Immature natural killer cell (primary cell): ENCODE measurements around the gene FAF1. TPM values are rescaled to one million over a fixed set of nuclear protein-coding genes. Genes with fewer than 3 reads are reported as not detected.
"Not testable (repeated sequence)": the region's sequence is repeated elsewhere in the genome, so short reads cannot be mapped to it uniquely, and the experiment has no call there.

ENCODE experiments used
- DNase-seq, 3 donors: peaks; one replicate each; pipeline ENCODE4 v3.0.0; 2022; ENCODE audit warnings: mixed read lengths in 1 of 3
- H3K27ac Mint-ChIP-seq, 6 donors: one replicate each; pipeline ENCODE4 v1.8.0; 2020; ENCODE audit warnings: mixed read lengths in 6 of 6, mild to moderate bottlenecking in 5 of 6, inconsistent platforms in 4 of 6, moderate library complexity in 3 of 6
- H3K27me3 Mint-ChIP-seq, 3 donors: one replicate each; pipeline ENCODE4 v1.8.0; 2020 to 2021; ENCODE audit warnings: low read depth in 3 of 3, mild to moderate bottlenecking in 3 of 3, mixed read lengths in 3 of 3, moderate library complexity in 3 of 3, inconsistent platforms in 1 of 3
- H3K36me3 Mint-ChIP-seq, 3 donors: one replicate each; pipeline ENCODE4 v1.8.0; 2020; ENCODE audit warnings: mixed read lengths in 3 of 3, inconsistent platforms in 2 of 3, mild to moderate bottlenecking in 2 of 3
- H3K4me1 Mint-ChIP-seq, 2 donors: one replicate each; pipeline ENCODE4 v1.8.0; 2020; ENCODE audit warnings: inconsistent platforms in 2 of 2, mild to moderate bottlenecking in 2 of 2, mixed read lengths in 2 of 2, moderate library complexity in 1 of 2
- H3K4me3 Mint-ChIP-seq, 5 donors: one replicate each; pipeline ENCODE4 v1.8.0; 2020; ENCODE audit warnings: mild to moderate bottlenecking in 5 of 5, mixed read lengths in 5 of 5, inconsistent platforms in 3 of 5, moderate library complexity in 3 of 5
- H3K9me3 Mint-ChIP-seq, 6 donors: one replicate each; pipeline ENCODE4 v1.8.0; 2020; ENCODE audit warnings: mild to moderate bottlenecking in 6 of 6, mixed read lengths in 6 of 6, inconsistent platforms in 4 of 6, moderate library complexity in 3 of 6
- polyA plus RNA-seq, 3 donors: library from polyadenylated mRNA; unstranded; fragments of 300-500 nt; fragmentation: Illumina TruSeq; gene quantifications; one replicate each; pipeline ENCODE4 v1.2.3, GENCODE V29; 2021

FAF1 gene
- polyA plus RNA-seq, 3 donors from 2014 or later = 31.1 to 49.8 (median 44.0) TPM

DNA sequence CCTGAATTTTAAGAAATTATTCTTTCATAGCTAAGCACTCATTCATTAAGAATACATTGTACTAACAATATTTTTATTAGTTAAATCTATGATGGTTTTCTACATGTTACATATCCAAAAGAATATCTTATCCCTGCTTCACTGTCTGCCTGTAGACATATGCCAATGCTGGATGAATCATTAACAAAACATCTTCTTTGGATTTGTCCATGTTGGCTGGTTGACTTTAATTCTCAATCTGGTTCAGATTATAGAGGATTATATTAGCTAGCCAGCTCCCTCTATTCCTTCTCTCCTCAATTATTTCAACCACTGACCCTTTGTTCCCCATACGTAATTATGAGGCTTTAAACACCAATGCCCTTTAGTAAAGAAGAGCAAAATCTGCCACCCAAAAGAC lies 398.0 kb downstream of the FAF1 start:
- Mint-ChIP-seq H3K4me3 (no peak overlapping the region), H3K27me3 (peaks cover 0 to 2% (median 1%) of the 10 kb centered on the region in 3 donors), H3K36me3 (peaks cover 16 to 32% (median 28%) of the 10 kb centered on the region in 3 donors), H3K9me3 (no peaks in the 10 kb centered on the region), H3K4me1 (no peaks in the 10 kb centered on the region), H3K27ac (no peak overlapping the region)
- no peak for DNase-seq

DNA sequence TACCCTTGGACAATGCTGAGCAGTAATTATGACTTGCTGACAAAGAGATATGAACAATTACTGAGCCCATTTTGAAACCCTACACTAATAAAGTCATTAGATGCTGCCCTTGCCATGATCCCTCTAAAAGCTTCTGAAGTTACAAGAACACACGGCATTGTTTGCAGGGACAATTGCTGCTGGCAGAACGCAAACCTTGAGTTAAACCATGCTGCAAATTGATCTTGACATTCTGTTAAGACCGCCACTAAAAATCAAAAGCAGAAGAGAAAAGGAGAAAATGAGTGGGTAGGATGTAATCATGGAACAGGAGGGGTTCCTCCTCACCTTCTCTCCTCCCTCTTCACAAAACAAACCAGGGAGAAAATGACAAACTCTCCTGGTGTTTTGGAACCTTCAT lies 400.6 kb downstream of the FAF1 start:
- no peak overlapping the region for H3K27ac Mint-ChIP-seq
- H3K4me3 Mint-ChIP-seq = no peak overlapping the region
- no peaks in the 10 kb centered on the region for H3K9me3 Mint-ChIP-seq
- H3K36me3 Mint-ChIP-seq = peaks cover 12 to 18% (median 17%) of the 10 kb centered on the region in 3 donors
- DNase-seq = no peak
- H3K27me3 Mint-ChIP-seq = peaks cover 0 to 3% (median 0%) of the 10 kb centered on the region in 3 donors
- H3K4me1 Mint-ChIP-seq = no peaks in the 10 kb centered on the region

DNA sequence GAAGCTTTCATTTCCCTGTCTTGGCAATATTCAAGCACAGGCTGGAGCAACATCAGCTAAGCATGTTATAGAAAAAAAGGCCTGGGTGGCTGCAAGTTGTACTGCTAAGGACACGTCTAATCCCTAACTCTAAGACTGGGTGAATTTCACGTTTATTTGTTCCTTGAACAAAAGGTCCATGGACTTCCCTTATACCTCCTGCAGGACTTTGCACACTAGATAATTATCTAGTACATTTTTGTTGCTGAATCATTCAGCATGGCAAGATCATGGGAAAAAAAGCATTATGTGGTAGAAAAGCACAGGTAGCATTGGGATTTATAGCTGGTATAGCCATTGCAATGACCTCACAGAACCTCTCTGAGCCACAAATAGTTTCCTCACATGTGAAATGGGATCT lies 406.1 kb downstream of the FAF1 start:
- H3K36me3 Mint-ChIP-seq = peaks cover 0 to 6% (median 0%) of the 10 kb centered on the region in 3 donors
- H3K4me1 Mint-ChIP-seq = no peaks in the 10 kb centered on the region
- H3K9me3 Mint-ChIP-seq = no peaks in the 10 kb centered on the region
- no peak for DNase-seq
- H3K4me3 Mint-ChIP-seq = no peak overlapping the region
- no peak overlapping the region for H3K27ac Mint-ChIP-seq
- H3K27me3 Mint-ChIP-seq = peaks cover 0 to 2% (median 1%) of the 10 kb centered on the region in 3 donors

DNA sequence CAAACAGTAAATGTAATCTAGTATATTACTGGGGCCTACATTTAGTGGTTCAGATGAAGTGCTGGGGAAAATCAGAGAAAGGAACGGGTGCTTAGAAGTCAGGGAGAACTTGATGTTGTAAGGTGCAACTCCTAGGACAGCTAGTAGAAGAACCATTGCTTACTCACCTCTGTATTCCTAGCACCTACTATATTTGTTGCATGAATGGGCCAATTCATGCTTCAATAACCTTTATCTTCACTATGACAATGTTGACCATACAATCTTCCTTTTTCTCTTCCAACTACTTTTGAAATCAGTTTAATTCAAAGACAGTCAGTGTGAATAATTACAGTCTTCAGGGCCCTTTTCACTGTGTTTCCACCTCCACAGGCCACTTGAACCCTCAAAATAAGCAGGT lies 411.8 kb downstream of the FAF1 start:
- Mint-ChIP-seq H3K27me3 (peaks cover 0 to 2% (median 0%) of the 10 kb centered on the region in 3 donors), H3K36me3 (peaks cover 0 to 3% (median 0%) of the 10 kb centered on the region in 3 donors), H3K9me3 (no peaks in the 10 kb centered on the region), H3K4me1 (no peaks in the 10 kb centered on the region), H3K27ac (no peak overlapping the region), H3K4me3 (no peak overlapping the region)
- DNase-seq = no peak

DNA sequence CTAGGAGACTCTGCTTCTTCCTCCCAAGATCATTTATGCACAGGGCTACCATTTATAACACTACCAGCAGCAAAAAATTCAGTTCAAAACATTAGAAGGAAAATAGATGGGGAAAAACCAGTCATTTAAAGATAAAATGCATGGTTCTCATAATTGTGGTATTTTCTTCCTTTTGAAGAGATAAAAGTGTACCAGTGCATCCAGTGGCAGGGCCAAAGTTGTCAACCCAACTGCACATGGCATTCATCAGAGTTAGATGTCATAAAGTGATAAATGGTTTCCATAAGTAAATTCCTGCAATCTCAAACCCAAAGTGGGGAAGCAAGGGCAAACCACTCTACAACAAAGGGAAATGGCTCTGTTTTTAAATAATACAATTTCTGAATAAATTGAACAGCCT lies 417.7 kb downstream of the FAF1 start:
- no peak for DNase-seq
- Mint-ChIP-seq H3K4me1 (no peaks in the 10 kb centered on the region), H3K9me3 (no peaks in the 10 kb centered on the region), H3K27me3 (no peaks in the 10 kb centered on the region), H3K36me3 (peaks cover 0 to 21% (median 6%) of the 10 kb centered on the region in 3 donors), H3K27ac (no peak overlapping the region), H3K4me3 (no peak overlapping the region)

DNA sequence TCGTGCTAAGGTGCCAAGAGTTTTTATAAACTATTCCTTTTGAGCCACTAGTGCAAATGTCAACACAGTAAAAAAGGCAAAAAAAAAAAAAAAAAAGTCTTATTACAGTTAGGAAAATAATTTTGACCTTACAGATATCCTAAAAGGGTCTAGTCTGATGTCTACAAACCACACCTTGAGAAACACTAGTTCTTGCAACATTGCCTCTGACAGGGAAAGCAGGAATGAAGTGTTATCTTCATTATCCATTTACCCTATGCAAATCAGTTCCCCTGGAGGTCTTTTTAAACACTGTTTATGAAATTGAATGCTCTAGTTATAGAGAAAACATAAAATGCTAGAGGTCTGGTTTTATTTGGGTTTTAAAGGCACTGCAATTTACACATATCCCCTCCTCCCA lies 421.6 kb downstream of the FAF1 start:
- Mint-ChIP-seq H3K27ac (no peak overlapping the region), H3K4me1 (no peaks in the 10 kb centered on the region), H3K9me3 (no peaks in the 10 kb centered on the region), H3K27me3 (no peaks in the 10 kb centered on the region), H3K4me3 (no peak overlapping the region), H3K36me3 (peaks cover 6 to 31% (median 13%) of the 10 kb centered on the region in 3 donors)
- no peak for DNase-seq

DNA sequence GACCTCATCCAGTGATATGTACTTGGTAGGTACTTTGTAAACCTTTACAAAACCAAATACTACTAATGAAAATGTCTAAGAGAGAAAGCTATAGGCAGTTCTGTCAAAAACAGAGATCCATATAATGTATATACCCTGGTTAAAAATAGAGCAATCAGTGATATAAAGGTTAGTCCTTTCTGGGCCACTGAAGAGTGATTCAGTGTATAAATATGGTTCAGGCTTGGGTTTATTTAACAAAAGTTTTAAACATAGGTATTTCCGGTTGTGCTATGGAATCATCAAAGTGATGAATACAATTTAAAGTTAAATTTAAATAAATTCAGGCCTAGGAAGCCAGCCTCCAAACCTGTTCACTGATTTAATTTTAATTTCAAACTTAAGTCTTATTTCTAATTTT lies 428.5 kb downstream of the FAF1 start:
- H3K9me3 Mint-ChIP-seq = no peaks in the 10 kb centered on the region
- H3K4me3 Mint-ChIP-seq = no peak overlapping the region
- H3K27me3 Mint-ChIP-seq = no peaks in the 10 kb centered on the region
- H3K36me3 Mint-ChIP-seq = peaks cover 13 to 28% (median 26%) of the 10 kb centered on the region in 3 donors
- H3K4me1 Mint-ChIP-seq = no peaks in the 10 kb centered on the region
- no peak for DNase-seq
- no peak overlapping the region for H3K27ac Mint-ChIP-seq

DNA sequence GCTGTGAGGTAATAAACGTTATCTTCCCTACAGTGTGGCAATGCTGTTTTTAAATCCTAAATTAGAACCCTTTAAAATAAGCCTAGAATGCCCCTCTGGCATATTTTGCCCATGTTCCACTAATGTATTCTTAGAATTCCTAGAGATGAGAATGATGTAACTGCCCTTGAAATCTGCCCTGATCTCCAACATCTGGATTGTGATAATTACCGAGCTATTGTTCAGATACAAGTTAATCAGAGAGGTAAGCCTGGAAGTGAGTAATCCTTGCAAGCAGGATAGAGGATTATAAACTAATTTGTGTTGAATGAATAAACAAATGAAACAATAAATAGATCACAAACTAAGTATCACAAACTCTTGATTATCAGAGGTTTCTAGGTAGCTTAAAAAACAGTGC lies 429.0 kb downstream of the FAF1 start:
- Mint-ChIP-seq H3K9me3 (no peaks in the 10 kb centered on the region), H3K27ac (no peak overlapping the region), H3K4me1 (no peaks in the 10 kb centered on the region), H3K27me3 (no peaks in the 10 kb centered on the region), H3K4me3 (no peak overlapping the region), H3K36me3 (peaks cover 13 to 28% (median 26%) of the 10 kb centered on the region in 3 donors)
- no peak for DNase-seq

DNA sequence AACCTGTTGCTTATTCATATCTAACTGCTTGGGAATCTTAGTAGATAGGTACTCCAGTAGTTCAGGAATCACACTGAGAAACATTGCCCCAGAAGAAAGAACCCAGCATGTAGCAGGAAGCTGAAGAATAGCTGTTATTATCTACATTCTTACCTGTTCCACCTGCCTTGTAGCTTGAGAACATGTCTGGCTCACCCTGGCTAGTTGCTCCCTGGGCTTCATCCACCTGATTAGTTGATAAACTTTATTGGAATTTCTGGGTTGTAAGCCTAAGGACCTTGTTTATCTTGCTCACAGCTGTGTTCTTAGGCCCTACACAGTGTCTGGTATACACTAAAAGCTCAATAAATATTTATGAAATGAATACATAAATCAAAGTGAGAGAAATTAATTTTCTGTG lies 430.6 kb downstream of the FAF1 start:
- no peaks in the 10 kb centered on the region for H3K27me3 Mint-ChIP-seq
- H3K9me3 Mint-ChIP-seq = no peaks in the 10 kb centered on the region
- H3K4me3 Mint-ChIP-seq = no peak overlapping the region
- no peak for DNase-seq
- peaks cover 16 to 37% (median 28%) of the 10 kb centered on the region in 3 donors for H3K36me3 Mint-ChIP-seq
- H3K27ac Mint-ChIP-seq = no peak overlapping the region
- no peaks in the 10 kb centered on the region for H3K4me1 Mint-ChIP-seq

DNA sequence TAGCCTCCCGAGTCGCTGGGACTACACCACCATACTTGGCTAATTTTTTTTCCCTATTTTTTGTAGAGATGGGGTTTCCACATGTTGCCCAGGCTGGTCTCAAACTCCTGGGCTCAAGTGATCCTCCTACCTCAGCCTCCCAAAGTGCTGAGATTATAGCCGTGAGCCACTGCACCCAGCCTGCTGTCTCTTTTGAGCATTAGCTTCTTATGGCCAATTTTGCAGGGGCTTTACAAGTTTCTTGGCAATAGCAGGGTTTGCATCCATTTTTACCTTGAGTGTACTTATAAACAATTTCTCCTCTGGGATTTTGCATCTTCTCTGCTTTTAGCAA lies 432.1 kb downstream of the FAF1 start:
- not testable (repeated sequence) for DNase-seq, H3K9me3 Mint-ChIP-seq, H3K27ac Mint-ChIP-seq, H3K27me3 Mint-ChIP-seq, H3K4me1 Mint-ChIP-seq, H3K4me3 Mint-ChIP-seq
- H3K36me3 Mint-ChIP-seq = peaks cover 27 to 39% (median 38%) of the 10 kb centered on the region in 3 donors

DNA sequence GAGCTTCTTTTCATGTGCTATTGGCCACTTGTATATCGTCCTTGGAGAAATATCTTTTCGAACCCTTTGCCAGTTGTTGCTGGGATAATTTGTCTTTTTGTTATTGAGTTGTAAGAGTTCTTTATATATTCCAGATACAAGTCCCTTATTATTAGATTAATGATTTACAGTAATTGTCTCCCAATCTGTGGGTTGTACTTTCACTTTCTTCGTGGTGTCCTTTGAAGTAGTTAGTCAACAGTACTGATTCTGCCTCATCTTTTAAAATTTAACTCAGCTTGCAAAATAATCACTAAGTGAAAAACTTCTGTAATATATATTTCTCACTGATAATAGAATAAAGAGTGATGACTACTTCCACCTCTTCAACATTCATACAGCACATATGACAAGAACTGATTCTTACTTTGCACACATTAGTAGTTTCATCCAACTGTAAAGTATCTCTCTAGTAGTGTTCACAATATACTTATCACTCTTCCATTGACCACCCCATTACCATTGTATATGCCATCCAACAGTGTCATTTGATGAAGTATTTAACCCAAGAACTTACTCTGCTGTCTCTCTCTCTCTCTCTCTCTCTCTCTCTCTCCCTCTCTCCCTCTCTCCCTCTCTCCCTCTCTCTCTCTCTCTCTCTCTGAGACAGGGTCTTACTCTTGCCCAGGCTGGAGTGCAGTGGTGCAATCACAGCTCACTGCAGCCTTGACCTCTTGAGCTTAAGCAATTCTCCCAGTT lies 432.6 kb downstream of the FAF1 start:
- H3K36me3 Mint-ChIP-seq = peaks cover 27 to 42% (median 38%) of the 10 kb centered on the region in 3 donors
- DNase-seq = no peak
- H3K27me3 Mint-ChIP-seq = no peaks in the 10 kb centered on the region
- no peaks in the 10 kb centered on the region for H3K4me1 Mint-ChIP-seq
- H3K4me3 Mint-ChIP-seq = no peak overlapping the region
- H3K27ac Mint-ChIP-seq = no peak overlapping the region
- peaks cover 0 to 5% (median 1%) of the 10 kb centered on the region in 6 donors for H3K9me3 Mint-ChIP-seq

DNA sequence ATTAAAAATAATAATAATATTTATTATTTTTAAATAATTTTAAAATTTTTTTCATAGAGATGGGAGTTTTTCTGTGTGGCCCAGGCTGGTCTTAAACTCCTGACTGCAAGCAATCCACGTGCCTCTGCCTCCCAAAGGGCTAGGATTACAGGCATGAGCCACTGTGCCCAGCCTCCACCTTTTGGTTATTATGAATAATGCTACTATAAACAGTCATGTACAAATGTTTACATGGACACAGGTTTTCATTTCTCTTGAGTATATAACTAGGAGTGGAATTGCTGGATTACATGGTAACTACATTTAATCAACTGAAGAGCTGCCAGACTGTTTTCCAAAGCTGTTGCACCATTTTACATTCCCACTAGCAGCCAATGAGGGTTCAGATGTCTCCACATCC lies 433.6 kb downstream of the FAF1 start:
- Mint-ChIP-seq H3K36me3 (peaks cover 27 to 42% (median 42%) of the 10 kb centered on the region in 3 donors), H3K27ac (no peak overlapping the region), H3K4me1 (no peaks in the 10 kb centered on the region), H3K9me3 (peaks cover 0 to 5% (median 1%) of the 10 kb centered on the region in 6 donors), H3K4me3 (no peak overlapping the region), H3K27me3 (no peaks in the 10 kb centered on the region)
- DNase-seq = no peak

DNA sequence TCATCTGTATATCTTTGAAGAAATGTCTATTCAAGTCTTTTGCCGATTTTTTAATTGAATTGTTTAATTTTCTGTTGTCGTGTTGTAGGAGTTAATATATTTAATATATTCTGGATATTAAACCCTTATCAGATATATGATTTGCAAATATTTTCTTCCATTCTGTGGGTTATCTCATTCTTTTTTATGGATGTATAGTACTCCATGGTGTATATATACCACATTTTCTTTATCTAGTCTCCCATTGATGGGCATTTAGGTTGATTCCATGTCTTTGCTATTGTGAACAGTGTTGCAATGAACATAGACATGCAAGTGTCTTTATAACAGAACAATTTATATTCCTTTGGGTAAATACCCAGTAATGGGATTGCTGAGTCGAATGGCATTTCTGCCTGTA lies 436.5 kb downstream of the FAF1 start:
- Mint-ChIP-seq H3K27me3 (no peaks in the 10 kb centered on the region), H3K4me1 (peaks cover 6 to 10% of the 10 kb centered on the region in 2 donors), H3K27ac (no peak overlapping the region), H3K36me3 (peaks cover 27 to 38% (median 36%) of the 10 kb centered on the region in 3 donors), H3K4me3 (no peak overlapping the region), H3K9me3 (peaks cover 0 to 5% (median 1%) of the 10 kb centered on the region in 6 donors)
- no peak for DNase-seq

DNA sequence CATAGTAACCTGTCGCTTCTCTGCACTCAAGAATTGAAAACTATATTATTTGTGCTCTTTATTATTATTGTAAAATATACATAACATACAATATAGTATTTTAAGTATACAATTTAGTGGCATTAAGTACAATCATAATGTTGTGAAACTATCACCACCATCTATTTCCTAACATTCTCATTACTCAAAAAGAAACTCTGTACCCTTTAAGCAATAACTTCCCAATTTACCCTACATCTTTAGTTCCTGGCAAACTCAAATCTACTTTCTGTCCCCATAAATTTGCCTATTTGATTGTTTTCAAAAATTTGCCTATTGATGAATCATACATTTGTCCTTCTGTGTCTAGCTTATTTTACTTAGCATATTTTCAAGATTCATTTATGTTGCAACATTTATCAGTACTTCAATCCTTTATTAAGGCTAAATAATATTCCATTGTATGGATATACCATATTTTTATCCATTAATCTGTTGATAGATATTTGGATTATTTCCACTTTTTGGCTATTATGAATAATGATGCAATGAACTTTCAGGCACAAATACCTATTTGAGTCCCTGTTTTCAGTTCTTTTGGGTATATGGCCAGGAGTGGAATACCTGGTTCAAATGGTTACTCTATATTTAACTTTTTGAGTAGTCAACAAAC lies 437.2 kb downstream of the FAF1 start:
- H3K36me3 Mint-ChIP-seq = peaks cover 27 to 36% (median 31%) of the 10 kb centered on the region in 3 donors
- H3K4me3 Mint-ChIP-seq = no peak overlapping the region
- no peak for DNase-seq
- H3K27me3 Mint-ChIP-seq = no peaks in the 10 kb centered on the region
- peaks cover 0 to 5% (median 1%) of the 10 kb centered on the region in 6 donors for H3K9me3 Mint-ChIP-seq
- peaks cover 6 to 10% of the 10 kb centered on the region in 2 donors for H3K4me1 Mint-ChIP-seq
- H3K27ac Mint-ChIP-seq = no peak overlapping the region
